PC-3 (cell line): ENCODE results near the gene EPC1.

ENCODE experiments used
- EZH2phosphoT487 ChIP-seq: fragments of 300-600 bp; sonication (generic); IDR thresholded peaks from 2 replicates; pipeline ENCODE4 v1.6.1; 2018; ENCODE audit warnings: mild to moderate bottlenecking, antibody characterized with exemption, low read length, borderline replicate concordance
- TF ChIP-seq, protein P1 (sequence below): fragments of 300-600 bp; sonication (generic); conservative IDR thresholded peaks from 2 replicates; pipeline ENCODE4 v1.5.1; 2017; ENCODE audit warnings: antibody characterized with exemption, low read depth, mild to moderate bottlenecking, low read length

DNA sequence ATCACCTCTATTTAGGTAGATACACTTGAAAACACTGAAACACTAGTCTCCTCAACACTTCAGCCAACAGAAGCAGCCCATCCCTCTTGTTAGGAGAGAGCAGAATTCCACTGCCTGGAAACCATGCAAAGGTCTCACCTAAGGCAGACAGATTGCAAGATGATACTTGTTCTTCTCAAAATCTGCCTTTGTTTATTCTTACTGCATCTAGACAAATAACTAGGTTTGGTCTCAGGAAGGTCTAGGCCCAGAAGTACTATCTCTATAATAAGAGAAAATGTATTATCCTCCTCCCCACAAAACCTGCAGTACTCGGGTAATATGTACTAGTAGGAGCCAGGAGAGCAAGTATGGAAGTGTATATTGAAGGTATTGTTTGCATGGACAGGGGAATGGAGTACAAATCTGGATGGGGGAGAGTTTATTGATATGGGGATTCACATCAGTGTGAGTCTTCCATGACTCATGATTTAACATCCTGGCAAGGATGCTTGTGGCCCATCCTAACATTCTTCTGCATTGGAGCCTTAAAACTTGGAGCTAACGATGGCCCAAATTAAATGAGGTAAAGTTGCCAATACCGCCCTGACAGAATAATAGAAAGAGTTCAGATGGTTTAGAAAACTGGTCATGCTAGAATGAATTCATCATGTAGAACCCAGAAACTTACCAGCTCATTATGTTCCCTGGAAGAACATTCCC is 109.2 kb downstream of the EPC1 start:
- no peak for TF ChIP-seq EZH2phosphoT487
- TF ChIP-seq, protein P1, sequence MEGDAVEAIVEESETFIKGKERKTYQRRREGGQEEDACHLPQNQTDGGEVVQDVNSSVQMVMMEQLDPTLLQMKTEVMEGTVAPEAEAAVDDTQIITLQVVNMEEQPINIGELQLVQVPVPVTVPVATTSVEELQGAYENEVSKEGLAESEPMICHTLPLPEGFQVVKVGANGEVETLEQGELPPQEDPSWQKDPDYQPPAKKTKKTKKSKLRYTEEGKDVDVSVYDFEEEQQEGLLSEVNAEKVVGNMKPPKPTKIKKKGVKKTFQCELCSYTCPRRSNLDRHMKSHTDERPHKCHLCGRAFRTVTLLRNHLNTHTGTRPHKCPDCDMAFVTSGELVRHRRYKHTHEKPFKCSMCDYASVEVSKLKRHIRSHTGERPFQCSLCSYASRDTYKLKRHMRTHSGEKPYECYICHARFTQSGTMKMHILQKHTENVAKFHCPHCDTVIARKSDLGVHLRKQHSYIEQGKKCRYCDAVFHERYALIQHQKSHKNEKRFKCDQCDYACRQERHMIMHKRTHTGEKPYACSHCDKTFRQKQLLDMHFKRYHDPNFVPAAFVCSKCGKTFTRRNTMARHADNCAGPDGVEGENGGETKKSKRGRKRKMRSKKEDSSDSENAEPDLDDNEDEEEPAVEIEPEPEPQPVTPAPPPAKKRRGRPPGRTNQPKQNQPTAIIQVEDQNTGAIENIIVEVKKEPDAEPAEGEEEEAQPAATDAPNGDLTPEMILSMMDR, result no peak
